Sigmoid colon (tissue), 4 donors: ENCODE data around the gene NEO1.

Experiments used
- CTCF ChIP-seq, 4 experiments: fragments of 450-650 bp in 3 of 4; fragments of 200-600 bp in 1 of 4; IDR thresholded peaks; one replicate each; pipeline ENCODE4 v1.5.1; 2016 to 2019; ENCODE audit warnings: antibody characterized with exemption in 4 of 4, mild to moderate bottlenecking in 3 of 4, moderate library complexity in 2 of 4
- EP300 ChIP-seq, 4 donors: sonication (generic); formaldehyde crosslinking; IDR thresholded peaks; one replicate each; pipeline ENCODE4 v1.6.1; 2017; ENCODE audit warnings: antibody characterized with exemption in 4 of 4
- POLR2A ChIP-seq, 2 donors: fragments of 450-650 bp; IDR thresholded peaks; one replicate each; pipeline ENCODE4 v1.6.1; 2016; ENCODE audit warnings: antibody characterized with exemption in 2 of 2, mild to moderate bottlenecking in 2 of 2, moderate library complexity in 2 of 2
- POLR2AphosphoS5 ChIP-seq, 4 donors: sonication (generic); formaldehyde crosslinking; IDR thresholded peaks; one replicate each; pipeline ENCODE4 v1.6.1; 2017; ENCODE audit warnings: antibody characterized with exemption in 4 of 4

DNA sequence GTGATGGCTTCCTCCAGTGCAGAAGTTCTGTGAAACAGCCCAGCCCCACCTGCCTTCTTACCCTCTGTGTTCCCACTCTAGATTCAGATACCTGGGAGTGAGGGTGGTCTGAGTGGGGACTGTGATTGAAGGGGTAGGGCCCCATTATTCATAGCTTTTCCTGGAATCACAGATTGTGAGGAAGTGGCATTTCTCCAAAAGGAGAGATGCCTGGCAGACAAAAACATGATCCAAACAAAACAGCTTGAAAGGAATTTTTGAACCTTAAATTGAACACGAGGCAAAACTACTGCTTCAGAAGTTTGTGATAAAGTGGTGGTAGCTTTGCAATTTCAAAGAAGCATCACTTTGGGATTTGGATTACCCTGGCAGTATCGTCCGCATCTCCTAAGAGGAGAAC, 29.2 kb upstream of the NEO1 start:
- TF ChIP-seq POLR2A (IDR thresholded peaks at IDR 0.05) (no peak), CTCF (IDR thresholded peaks at IDR 0.05) (no peak), POLR2AphosphoS5 (IDR thresholded peaks at IDR 0.05) (no peak), EP300 (IDR thresholded peaks at IDR 0.05) (no peak)
